ENCODE measurements around the gene CGNL1. TPM values are rescaled to one million over a fixed set of nuclear protein-coding genes. Genes with fewer than 3 reads are reported as not detected.

Gene CGNL1
- total RNA-seq, result 3.5 TPM

GRCh38 chr15:57375827-57376695 is at the start of gene CGNL1:
Gene CGNL1, plus strand, starts transcription at chr15:57376505. Its CDS starts 61,495 bp downstream, at chr15:57438000.
- no peaks in the 10 kb centered on the region for H3K36me3 ChIP-seq
- intact Hi-C loops (cut with DNase I), result loop anchor here (5.0 kb wide), 2 partner anchors 46 to 61 kb away; no protein-coding TSS in a partner anchor
- TF ChIP-seq CTCF (IDR thresholded peaks at IDR 0.05), result no peak
- peaks cover 0 to 7% of the 10 kb centered on the region in 2 donors for H3K4me1 ChIP-seq
- no peaks in the 10 kb centered on the region for H3K9me3 ChIP-seq
- DNase-seq (ENCODE audit: low spot score in 2 of 2), result peak in 1 of 2 donors; percentile 78
- no peaks in the 10 kb centered on the region for H3K27me3 ChIP-seq
- H3K4me3 ChIP-seq, result peak within 1 kb of the TSS; percentile 66 to 84
- H3K27ac ChIP-seq, result peak within 1 kb of the TSS; percentile 53 to 62

GRCh38 chr15:57327985-57328471 is 48.3 kb upstream of the CGNL1 start:
- H3K27ac ChIP-seq, result no peak overlapping the region
- TF ChIP-seq CTCF (IDR thresholded peaks at IDR 0.05), result no peak
- no peaks in the 10 kb centered on the region for H3K27me3 ChIP-seq
- peak in 1 of 2 donors; percentile 78 for DNase-seq (ENCODE audit: low spot score in 2 of 2)
- no peaks in the 10 kb centered on the region for H3K4me1 ChIP-seq
- no peaks in the 10 kb centered on the region for H3K36me3 ChIP-seq
- H3K4me3 ChIP-seq, result no peak overlapping the region
- intact Hi-C loops (cut with DNase I), result no loop called here
- H3K9me3 ChIP-seq, result no peaks in the 10 kb centered on the region

GRCh38 chr15:57328479-57328878 is 47.8 kb upstream of the CGNL1 start:
- Histone ChIP-seq H3K9me3 (no peaks in the 10 kb centered on the region), H3K4me1 (no peaks in the 10 kb centered on the region), H3K27ac (no peak overlapping the region), H3K27me3 (no peaks in the 10 kb centered on the region), H3K36me3 (no peaks in the 10 kb centered on the region), H3K4me3 (no peak overlapping the region)
- intact Hi-C loops (cut with DNase I), result no loop called here
- no peak for DNase-seq (ENCODE audit: low spot score in 2 of 2)
- TF ChIP-seq CTCF (IDR thresholded peaks at IDR 0.05), result no peak

GRCh38 chr15:57328897-57329296 is 47.4 kb upstream of the CGNL1 start:
- Histone ChIP-seq H3K27ac (no peak overlapping the region), H3K4me1 (no peaks in the 10 kb centered on the region), H3K4me3 (no peak overlapping the region), H3K36me3 (no peaks in the 10 kb centered on the region), H3K27me3 (no peaks in the 10 kb centered on the region), H3K9me3 (no peaks in the 10 kb centered on the region)
- no peak for TF ChIP-seq CTCF (IDR thresholded peaks at IDR 0.05)
- intact Hi-C loops (cut with DNase I), result no loop called here
- DNase-seq (ENCODE audit: low spot score in 2 of 2), result no peak

GRCh38 chr15:57329582-57330367 is 46.5 kb upstream of the CGNL1 start:
- no peak for TF ChIP-seq CTCF (IDR thresholded peaks at IDR 0.05)
- H3K9me3 ChIP-seq, result no peaks in the 10 kb centered on the region
- intact Hi-C loops (cut with DNase I), result no loop called here

More at GRCh38 chr15:57329582-57330367, 46.5 kb upstream of the CGNL1 start:
- Histone ChIP-seq H3K27ac (no peak overlapping the region), H3K4me1 (no peaks in the 10 kb centered on the region), H3K4me3 (no peak overlapping the region), H3K36me3 (no peaks in the 10 kb centered on the region), H3K27me3 (no peaks in the 10 kb centered on the region)
- DNase-seq (ENCODE audit: low spot score in 2 of 2), result no peak
